IPS-18c (cell line): Measurements from ENCODE around the gene ANK2.

Experiments used
- H3K4me3 ChIP-seq: 2 replicates; pipeline ENCODE4 v1.7.0; 2013; ENCODE audit warnings: low read depth, mild to moderate bottlenecking, low read length, moderate library complexity; ENCODE audit not compliant: insufficient read depth
- H3K9me3 ChIP-seq: one replicate; pipeline ENCODE4 v1.6.1; 2013; ENCODE audit warnings: mild to moderate bottlenecking, low read length, moderate library complexity; ENCODE audit not compliant: control insufficient read depth, insufficient read depth

ANK2 gene

DNA sequence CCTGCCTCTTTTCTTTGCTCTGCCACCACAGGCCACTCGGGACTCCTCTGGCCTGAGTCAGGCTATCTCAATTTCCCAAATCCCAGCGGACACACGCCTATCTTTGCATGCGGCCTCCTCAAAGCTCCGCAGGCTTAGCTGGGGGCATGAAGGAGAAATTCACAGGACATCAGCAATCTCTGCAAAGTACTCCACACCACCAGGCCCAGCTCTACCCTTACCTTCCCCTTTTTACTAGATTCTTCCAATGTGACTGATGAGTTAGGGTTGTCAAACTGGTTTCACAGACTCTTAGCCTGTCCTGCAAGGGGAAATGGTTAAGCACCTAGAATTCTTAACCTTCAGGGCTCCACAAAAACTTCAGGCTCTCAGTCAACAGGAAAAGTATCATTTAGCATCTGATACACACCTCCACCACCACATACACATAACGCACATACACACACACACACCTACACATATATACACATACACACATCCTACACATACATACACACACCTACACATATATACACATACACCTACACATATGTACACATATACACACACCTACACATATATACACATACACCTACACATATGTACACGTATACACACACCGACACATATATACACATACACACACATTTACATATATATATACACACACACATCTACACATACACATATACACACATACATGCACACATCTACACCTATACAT lies 349.1 kb downstream of the ANK2 start:
- Histone ChIP-seq H3K9me3 (no peaks in the 10 kb centered on the region), H3K4me3 (no peak overlapping the region)

GRCh38 chr4:113404167-113404571 lies 354.7 kb downstream of the ANK2 start:
- H3K9me3 ChIP-seq = no peaks in the 10 kb centered on the region

DNA sequence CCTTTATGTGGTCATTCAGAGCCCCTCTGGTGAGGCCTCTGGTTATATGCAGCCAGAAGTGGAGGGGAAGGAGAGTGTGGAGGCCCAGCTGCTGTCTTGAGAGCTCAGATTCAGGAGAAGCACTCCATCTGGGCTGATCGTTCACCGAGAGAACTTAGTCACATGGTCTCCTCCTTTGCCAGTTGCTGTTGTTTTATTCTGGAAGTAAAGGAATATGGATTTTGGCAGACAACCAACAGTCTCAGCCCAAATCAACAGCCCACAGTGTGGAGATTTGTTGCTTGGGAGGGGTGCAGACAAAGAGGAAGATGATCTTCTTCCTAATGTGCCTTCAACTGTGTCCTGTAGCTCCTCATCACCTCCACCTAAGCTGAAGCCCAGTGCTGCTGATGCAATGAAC lies 355.4 kb downstream of the ANK2 start:
- no peak overlapping the region for H3K4me3 ChIP-seq

More at GRCh38 chr4:113404167-113404571, 354.7 kb downstream of the ANK2 start:
- H3K4me3 ChIP-seq = no peak overlapping the region

DNA sequence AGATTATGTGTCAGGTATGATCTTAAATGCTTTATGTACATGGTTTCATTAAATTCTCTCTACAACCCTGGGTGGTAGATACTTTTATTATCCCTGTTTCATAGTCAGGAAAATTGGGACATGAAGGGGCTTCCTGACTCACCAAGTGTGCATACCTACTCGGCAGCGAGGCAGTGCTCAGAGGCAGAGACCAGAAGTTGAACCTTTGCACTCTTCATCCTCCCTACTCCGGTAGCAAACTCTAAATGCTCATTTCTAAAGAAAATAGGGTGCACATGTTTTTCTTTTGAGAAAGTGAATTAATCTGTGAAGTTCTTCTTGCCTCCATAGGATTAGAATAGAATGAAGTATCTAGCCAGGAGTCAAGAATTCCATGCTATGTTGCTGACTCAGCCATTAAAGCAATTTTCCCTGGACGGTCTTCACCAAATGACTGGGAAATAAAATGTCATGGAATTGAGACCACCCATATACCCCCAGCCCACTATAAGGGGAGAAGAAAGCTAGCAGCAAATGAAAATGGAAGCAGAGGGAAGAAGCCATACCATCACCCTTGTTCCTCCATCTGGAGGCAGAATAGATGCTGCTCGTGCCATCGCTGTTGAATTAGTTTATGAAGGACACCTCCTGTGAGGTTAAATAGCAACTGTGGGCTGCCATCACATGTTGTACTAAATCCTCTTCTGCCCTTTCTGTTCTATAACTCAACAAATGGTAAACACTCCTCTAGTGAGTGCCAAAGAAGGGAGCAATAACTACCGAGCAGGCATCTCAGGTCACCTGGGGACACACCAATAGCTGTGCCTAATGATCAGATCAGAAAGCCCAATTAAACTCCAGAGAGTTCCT lies 356.6 kb downstream of the ANK2 start:
- H3K4me3 ChIP-seq = no peak overlapping the region
- no peaks in the 10 kb centered on the region for H3K9me3 ChIP-seq

More for the DNA sequence above, 355.4 kb downstream of the ANK2 start:
- no peaks in the 10 kb centered on the region for H3K9me3 ChIP-seq

DNA sequence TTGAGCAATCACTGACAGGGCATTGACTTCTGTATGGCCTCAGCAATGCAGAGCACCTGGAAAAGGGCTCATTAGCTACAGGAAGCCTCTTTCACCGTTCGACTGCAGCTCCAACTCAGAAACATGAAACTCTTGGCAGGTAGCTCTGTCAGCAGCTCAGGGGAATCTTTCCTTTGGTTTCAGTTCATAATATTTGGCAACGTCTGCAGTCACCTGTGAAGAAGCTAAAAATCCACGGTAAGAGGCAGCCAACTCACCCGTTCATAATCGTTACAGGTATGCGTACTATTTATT lies 357.2 kb downstream of the ANK2 start:
- H3K9me3 ChIP-seq = no peaks in the 10 kb centered on the region
- no peak overlapping the region for H3K4me3 ChIP-seq

DNA sequence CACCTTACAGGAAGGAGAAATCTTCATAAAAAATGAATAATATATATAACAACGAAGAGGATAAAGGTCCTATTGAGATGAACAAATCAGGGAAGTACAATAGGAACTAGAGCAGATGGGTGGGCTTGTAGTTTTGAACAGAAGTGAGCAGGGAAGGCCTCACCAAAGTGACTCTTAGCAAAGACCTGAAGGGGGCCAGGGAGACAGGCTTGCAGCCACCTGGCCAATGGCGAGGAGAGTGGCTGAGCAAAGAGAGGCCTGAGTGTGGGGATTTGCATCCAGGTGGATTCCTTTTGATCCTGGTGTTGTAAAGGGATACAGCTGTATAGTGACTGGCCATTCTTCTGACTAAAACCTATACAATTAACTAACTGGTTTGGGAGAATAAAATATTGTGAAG lies 358.0 kb downstream of the ANK2 start:
- Histone ChIP-seq H3K9me3 (no peaks in the 10 kb centered on the region), H3K4me3 (no peak overlapping the region)

DNA sequence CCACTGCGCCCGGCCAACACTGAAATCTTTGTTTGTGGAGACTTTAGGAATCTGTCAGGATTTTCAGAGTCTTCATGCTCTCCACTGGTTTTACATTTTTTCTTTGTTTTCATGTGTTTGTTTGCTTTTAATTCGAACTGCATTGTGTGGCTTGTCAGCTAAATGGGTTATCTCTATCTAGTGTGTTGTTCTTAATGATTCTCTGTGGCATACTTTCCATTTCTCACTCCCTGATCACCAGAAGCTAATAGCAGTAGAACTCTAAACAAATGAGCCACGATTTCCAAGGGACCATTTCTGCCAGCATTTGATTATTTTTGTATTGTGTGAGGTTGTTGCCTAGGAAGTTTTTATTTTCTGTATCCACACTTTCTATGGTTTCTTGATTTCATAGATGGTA lies 359.7 kb downstream of the ANK2 start:
- no peaks in the 10 kb centered on the region for H3K9me3 ChIP-seq
- no peak overlapping the region for H3K4me3 ChIP-seq

DNA sequence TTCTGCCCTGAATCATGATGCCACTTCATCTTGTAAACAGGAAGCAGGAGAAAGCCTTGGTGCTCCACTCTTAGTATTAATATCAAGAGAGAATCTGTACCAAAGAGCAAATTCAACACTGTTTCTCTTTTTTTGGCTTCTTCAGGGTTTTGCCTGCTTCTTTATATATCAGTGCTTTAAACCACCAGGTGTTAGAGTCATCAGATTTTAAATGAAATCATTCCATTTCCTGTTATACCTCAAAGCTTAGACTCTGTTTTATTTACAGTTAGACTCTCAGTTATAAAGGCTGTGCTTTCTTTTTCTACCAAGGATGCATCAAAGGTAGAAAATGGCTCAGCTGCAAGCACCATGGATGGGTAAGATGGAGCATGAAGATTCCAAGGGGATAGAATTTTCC lies 361.2 kb downstream of the ANK2 start:
- Histone ChIP-seq H3K9me3 (no peaks in the 10 kb centered on the region), H3K4me3 (no peak overlapping the region)

- Histone ChIP-seq H3K4me3 (no peak overlapping the region), H3K9me3 (no peaks in the 10 kb centered on the region)
Measured at GRCh38 chr4:113411496-113411938, 362.1 kb downstream of the ANK2 start.

DNA sequence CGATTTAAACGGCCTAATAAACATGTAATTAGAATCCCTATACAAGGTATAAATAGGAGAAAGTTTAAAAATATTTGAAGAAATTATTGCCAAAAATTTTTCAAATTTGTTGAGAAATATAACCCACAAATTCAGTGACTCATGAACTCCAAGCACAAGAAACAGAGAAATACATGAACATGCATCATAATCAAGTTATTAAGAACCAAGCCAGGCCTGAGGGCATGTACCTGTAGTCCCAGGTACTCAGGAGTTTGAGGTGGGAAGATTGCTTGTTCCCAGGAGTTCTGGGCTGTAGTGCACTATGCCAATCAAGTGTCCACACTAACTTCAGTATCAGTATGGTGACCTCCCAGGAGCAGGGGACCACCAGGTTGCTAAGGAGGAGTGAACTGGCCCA lies 370.2 kb downstream of the ANK2 start:
- Histone ChIP-seq H3K9me3 (no peaks in the 10 kb centered on the region), H3K4me3 (no peak overlapping the region)

GRCh38 chr4:113420938-113421337 lies 371.5 kb downstream of the ANK2 start:
- Histone ChIP-seq H3K4me3 (no peak overlapping the region), H3K9me3 (no peaks in the 10 kb centered on the region)

GRCh38 chr4:113423631-113424030 lies 374.2 kb downstream of the ANK2 start:
- H3K9me3 ChIP-seq = no peaks in the 10 kb centered on the region
- H3K4me3 ChIP-seq = no peak overlapping the region

GRCh38 chr4:113433116-113433515 lies 383.7 kb downstream of the ANK2 start:
- no peak overlapping the region for H3K4me3 ChIP-seq

More at GRCh38 chr4:113433116-113433515, 383.7 kb downstream of the ANK2 start:
- no peaks in the 10 kb centered on the region for H3K9me3 ChIP-seq
